ENCODE data around the gene ARHGAP25.
"Not testable (repeated sequence)": the region's sequence is repeated elsewhere in the genome, so short reads cannot be mapped to it uniquely, and the experiment has no call there.

Gene ARHGAP25

DNA sequence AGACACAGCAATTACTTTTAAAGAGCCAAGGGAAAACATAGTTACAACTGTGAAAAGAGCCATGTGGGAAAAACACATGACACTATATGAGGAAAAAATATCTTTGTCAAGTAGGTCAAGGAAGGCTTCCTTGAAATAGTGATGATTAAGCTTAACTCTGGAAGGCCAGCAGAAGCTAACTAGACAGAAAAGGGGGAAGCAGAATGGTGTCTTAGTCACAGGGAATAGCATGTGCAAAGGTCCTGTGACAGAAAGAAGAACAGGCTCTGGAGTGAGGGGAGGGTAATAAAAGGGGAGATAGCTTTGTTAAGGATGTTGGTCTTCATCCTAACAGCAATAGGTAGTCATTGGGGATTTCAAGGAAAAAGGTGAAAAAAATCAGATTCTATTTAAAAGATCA, 64.0 kb downstream of the ARHGAP25 start:
- no peak for DNase-seq (ENCODE audit: low read depth in 2 of 2)

- no peak for DNase-seq (ENCODE audit: low read depth in 2 of 2)
Observed at GRCh38 chr2:68799140-68800026, 64.8 kb downstream of the ARHGAP25 start.

DNA sequence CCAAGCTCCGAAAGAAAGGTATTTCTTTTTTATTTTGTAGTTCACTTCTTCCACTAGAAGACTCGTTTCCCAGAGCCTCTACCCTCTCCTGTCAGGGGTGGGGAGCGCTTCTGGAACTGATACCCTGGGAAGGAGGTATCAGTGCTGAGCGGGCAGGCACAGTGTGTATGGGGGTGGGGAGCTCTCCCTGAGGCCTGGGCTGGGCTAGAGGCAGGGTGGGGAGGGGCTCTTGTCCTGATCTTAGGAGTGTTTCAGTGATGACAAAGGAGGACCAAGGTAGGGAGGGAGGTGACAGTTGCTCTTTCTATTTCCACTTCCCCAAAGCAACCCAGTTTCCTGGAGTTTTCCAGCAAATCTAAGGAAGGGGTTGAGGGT, 65.4 kb downstream of the ARHGAP25 start:
- DNase-seq (ENCODE audit: low read depth in 2 of 2): no peak

DNA sequence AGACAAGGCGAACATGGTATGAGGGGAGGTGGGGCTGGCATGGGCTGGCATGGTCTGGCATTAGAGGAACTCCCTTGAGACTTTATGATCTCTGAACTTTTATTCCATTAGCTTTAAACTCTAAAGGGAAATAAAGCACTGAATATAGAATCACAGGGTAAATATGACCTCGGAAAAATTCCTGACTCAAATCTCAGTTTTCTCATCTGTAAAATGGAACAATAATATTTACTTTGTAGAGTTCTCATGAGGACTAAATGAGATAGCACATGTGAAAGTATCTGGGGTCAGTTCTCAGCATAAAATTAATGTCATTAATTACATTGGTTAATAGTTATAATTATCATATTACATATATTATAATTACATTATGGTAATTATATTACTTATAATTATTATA, 65.9 kb downstream of the ARHGAP25 start:
- no peak for DNase-seq (ENCODE audit: low read depth in 2 of 2)

DNA sequence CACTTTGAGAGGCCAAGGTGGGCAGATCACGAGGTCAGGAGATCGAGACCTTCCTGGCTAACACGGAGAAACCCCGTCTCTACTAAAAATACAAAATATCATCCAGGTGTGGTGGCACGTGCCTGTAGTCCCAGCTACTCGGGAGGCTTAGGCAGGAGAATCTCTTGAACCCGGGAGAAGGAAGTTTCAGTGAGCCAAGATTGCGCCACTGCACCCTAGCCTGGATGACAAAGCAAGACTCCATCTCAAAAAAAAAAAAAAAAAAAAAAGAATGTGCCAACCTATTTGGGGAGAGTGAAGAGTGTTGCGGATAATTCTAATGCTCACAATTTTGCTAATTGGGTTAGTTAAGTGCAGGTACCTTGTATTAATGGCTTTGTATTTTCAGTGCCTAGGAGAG, 67.5 kb downstream of the ARHGAP25 start:
- not testable (repeated sequence) for DNase-seq (ENCODE audit: low read depth in 2 of 2)

GRCh38 chr2:68805025-68805424, 70.4 kb downstream of the ARHGAP25 start:
- no peak for DNase-seq (ENCODE audit: low read depth in 2 of 2)

- DNase-seq (ENCODE audit: low read depth in 2 of 2): no peak
Observed at GRCh38 chr2:68806511-68807109, 72.0 kb downstream of the ARHGAP25 start.

GRCh38 chr2:68807821-68808266, 73.2 kb downstream of the ARHGAP25 start:
- DNase-seq (ENCODE audit: low read depth in 2 of 2): no peak

DNA sequence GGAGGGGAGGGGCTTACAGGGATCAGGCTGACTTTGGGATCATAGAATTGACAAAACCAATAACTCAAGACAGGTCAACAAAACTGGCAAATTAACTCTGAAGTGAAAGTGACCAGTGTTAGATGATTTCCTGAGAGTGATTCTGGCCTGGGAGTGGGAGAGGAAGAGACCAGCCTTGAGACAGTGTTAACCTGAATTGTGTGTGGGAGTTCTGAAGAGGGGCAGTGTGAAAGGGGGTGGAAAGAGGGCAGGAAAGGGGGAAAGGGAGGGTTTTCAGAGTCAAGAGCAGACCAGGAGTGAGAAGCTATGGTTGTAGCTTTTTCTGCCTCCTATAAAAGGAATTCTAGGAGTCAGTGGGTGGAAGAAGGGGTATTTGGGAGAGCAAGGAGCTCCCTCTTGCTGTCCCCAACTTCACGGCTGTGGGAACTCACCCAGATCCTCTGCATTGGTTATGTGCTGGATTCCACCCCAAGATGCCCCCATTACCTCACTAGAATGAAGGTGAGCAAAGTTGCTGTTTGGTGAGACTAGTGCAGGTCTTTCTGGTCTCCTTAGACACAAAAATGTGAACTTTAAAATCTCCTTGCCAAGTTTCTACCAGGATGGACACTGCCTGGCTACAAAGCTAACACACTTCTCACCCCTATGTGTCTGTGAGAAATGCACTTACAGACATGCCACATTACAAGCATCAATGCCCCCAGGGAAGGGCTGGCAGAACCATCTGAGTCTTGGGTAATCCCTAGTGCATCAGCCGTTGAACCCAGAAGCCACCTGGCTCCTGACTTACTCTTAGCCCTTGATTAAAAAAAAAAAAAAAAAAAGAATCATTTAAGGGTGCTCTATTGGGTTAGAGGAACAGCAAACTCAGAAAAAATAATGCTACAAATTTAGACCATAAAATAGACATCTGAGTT, 75.0 kb downstream of the ARHGAP25 start:
- no peak for DNase-seq (ENCODE audit: low read depth in 2 of 2)

GRCh38 chr2:68811364-68811763, 76.8 kb downstream of the ARHGAP25 start:
- no peak for DNase-seq (ENCODE audit: low read depth in 2 of 2)

GRCh38 chr2:68812251-68812650, 77.6 kb downstream of the ARHGAP25 start:
- no peak for DNase-seq (ENCODE audit: low read depth in 2 of 2)

GRCh38 chr2:68813596-68813995, 79.0 kb downstream of the ARHGAP25 start:
- no peak for DNase-seq (ENCODE audit: low read depth in 2 of 2)

- DNase-seq (ENCODE audit: low read depth in 2 of 2): no peak
Observed at GRCh38 chr2:68817306-68817705, 82.7 kb downstream of the ARHGAP25 start.

DNA sequence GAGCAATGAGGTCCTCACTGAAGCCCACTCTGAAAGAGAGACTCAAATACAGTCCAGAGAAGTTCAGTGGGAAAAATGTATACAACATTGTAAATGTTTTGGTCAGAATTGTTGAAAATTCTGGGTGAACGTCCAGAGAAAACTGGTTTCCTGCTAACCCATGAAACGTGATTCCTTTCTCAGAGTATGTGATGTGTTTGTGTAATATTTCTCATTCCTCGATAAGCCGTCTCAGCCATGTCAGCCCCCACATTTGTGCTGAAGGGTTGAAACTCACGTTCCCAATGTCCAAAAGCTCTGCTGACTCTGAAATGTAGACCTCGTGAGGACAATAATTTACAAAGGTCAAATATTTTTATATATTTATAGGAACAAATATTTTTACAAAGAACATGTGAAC, 84.9 kb downstream of the ARHGAP25 start:
- DNase-seq (ENCODE audit: low read depth in 2 of 2): no peak

DNA sequence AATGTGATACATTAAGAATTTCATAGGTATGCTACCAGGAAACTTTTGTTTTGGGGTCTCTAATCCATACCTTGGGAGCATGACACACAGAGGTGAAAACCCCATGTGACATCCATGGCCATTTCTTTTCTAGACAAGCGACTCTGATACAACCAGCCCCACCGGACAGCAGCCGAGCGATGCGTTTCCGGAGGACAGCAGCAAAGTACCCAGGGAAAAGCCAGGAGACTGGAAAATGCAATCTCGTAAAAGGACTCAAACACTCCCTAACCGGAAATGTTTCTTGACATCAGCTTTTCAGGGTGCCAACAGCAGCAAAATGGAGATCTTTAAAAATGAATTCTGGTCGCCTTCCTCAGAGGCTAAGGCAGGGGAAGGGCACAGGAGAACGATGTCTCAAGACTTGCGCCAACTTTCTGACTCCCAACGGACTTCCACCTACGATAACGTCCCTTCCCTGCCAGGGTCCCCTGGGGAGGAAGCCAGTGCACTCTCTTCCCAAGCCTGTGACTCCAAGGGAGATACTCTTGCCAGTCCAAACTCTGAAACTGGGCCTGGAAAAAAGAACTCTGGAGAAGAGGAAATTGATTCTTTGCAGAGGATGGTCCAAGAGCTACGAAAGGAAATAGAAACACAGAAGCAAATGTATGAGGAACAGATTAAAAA, 87.7 kb downstream of the ARHGAP25 start:
- no peak for DNase-seq (ENCODE audit: low read depth in 2 of 2)

GRCh38 chr2:68824831-68825230, 90.2 kb downstream of the ARHGAP25 start:
- no peak for DNase-seq (ENCODE audit: low read depth in 2 of 2)

GRCh38 chr2:68825866-68826265, 91.3 kb downstream of the ARHGAP25 start:
- no peak for DNase-seq (ENCODE audit: low read depth in 2 of 2)

DNA sequence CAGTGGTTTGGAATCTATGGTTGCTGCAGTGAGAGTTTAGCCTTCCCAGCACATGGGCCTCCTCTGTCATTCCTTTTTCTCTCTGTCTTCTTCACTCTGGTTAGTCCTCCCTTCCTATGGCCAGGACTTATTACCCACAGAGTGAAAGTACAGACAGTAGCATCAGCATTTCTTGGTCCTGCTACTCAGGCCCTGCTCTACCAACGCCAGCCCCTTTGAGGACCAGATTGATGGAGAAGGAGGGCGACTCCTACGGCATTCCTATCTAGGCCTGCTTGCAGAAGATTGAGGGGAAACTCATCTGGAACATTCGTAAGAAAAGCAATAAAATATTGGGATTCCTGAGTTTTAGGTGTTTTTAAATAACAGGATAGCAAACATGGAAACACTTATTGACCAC, 93.1 kb downstream of the ARHGAP25 start:
- DNase-seq (ENCODE audit: low read depth in 2 of 2): no peak

GRCh38 chr2:68828887-68829708, 94.5 kb downstream of the ARHGAP25 start:
- peak in 1 of 2 donors; percentile 21 for DNase-seq (ENCODE audit: low read depth in 2 of 2)

- DNase-seq (ENCODE audit: low read depth in 2 of 2): no peak
Observed at GRCh38 chr2:68829749-68830148, 95.1 kb downstream of the ARHGAP25 start.
